GM21526 (cell line): Measurements from ENCODE around the gene BICDL1.
"Not testable (repeated sequence)": the region's sequence is repeated elsewhere in the genome, so short reads cannot be mapped to it uniquely, and the experiment has no call there.

ENCODE experiments used
- ATAC-seq: cut with Tn5 transposase; IDR thresholded peaks from one replicate; pipeline ENCODE4 v1.9.1; 2021; ENCODE audit warnings: moderate library complexity; ENCODE audit not compliant: unreplicated experiment, low FRiP score

The BICDL1 gene

GRCh38 chr12:119988472-119989360 is at the start of gene BICDL1:
TSS of gene BICDL1 (plus strand) at chr12:119989236. CDS start at chr12:119989869, 633 bp downstream.
- peak; percentile 88 for ATAC-seq

- no peak for ATAC-seq
Measured at GRCh38 chr12:119940897-119941296, 48.1 kb upstream of the BICDL1 start.

GRCh38 chr12:119942386-119942785 is 46.6 kb upstream of the BICDL1 start:
- ATAC-seq: no peak

- no peak for ATAC-seq
Measured at GRCh38 chr12:119946213-119946612, 42.8 kb upstream of the BICDL1 start.

GRCh38 chr12:119949145-119949544 is 39.9 kb upstream of the BICDL1 start:
- no peak for ATAC-seq

- no peak for ATAC-seq
Measured at GRCh38 chr12:119949594-119949993, 39.4 kb upstream of the BICDL1 start.

GRCh38 chr12:119956047-119956446 is 33.0 kb upstream of the BICDL1 start:
- no peak for ATAC-seq

- ATAC-seq: no peak
Measured at GRCh38 chr12:119957135-119957534, 31.9 kb upstream of the BICDL1 start.

- no peak for ATAC-seq
Measured at GRCh38 chr12:119959435-119959834, 29.6 kb upstream of the BICDL1 start.

- ATAC-seq: no peak
Measured at GRCh38 chr12:119964123-119964522, 24.9 kb upstream of the BICDL1 start.

GRCh38 chr12:119964929-119965328 is 24.1 kb upstream of the BICDL1 start:
- no peak for ATAC-seq

- no peak for ATAC-seq
Measured at GRCh38 chr12:119980242-119980641, 8.8 kb upstream of the BICDL1 start.

- not testable (repeated sequence) for ATAC-seq
Measured at GRCh38 chr12:119980702-119981101, 8.3 kb upstream of the BICDL1 start.

- no peak for ATAC-seq
Measured at GRCh38 chr12:119989361-119989730, 310 bp downstream of the BICDL1 start.

GRCh38 chr12:119989731-119990381 is 820 bp downstream of the BICDL1 start:
- peak; percentile 29 for ATAC-seq

GRCh38 chr12:119990382-119990874 is 1.4 kb downstream of the BICDL1 start:
- ATAC-seq: no peak

GRCh38 chr12:119992129-119992705 is 3.2 kb downstream of the BICDL1 start:
- ATAC-seq: no peak

GRCh38 chr12:119994892-119995658 is 6.0 kb downstream of the BICDL1 start:
- ATAC-seq: no peak

GRCh38 chr12:119996417-119996816 is 7.4 kb downstream of the BICDL1 start:
- no peak for ATAC-seq

- no peak for ATAC-seq
Measured at GRCh38 chr12:119998471-119999245, 9.6 kb downstream of the BICDL1 start.
